GM19467 (cell line): ENCODE results near the gene SMPDL3A.
A peak's percentile ranks its signal among the peaks of the same experiment; 100 is the strongest.
"Not testable (repeated sequence)": the region's sequence is repeated elsewhere in the genome, so short reads cannot be mapped to it uniquely, and the experiment has no call there.

ENCODE experiments used
- ATAC-seq: cut with Tn5 transposase; IDR thresholded peaks from one replicate; pipeline ENCODE4 v1.9.1; 2021; ENCODE audit warnings: mild to moderate bottlenecking, moderate library complexity; ENCODE audit not compliant: unreplicated experiment

SMPDL3A gene

DNA sequence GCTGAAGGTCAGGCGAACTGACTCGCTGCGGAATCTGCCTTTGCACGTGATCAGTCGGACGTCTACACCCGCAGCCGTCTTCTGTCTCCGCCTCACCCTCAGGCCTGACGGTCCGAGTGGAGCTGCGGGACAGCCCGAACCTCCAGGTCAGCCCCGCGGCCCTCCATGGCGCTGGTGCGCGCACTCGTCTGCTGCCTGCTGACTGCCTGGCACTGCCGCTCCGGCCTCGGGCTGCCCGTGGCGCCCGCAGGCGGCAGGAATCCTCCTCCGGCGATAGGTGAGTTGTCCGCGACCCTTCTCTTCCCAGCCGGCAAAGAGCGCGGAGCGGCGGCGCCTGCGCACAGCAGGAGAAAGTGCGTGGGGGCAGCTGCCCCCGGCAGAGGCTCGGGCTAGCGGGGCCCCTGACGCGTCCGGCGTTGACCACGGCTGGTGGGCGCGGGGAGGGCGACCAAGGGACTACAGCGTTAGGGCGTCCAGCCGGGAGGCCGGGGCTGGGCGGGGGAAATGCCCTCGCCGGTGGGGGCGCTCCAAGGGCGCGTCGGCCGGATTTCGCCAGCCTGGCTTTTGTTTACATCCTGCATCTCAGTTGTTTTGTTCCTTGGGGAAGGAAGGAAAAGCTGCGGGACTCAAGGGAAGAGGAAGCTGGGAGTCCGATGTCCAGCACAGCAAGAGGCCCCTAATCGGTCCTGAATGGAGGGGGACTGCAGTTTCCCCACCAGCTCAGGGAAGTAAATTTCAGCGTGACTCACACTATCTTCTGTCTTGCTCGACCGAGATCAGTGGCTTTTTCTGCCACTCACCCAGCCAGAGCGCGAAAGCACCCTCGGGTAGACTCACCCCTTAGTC, at the start of gene SMPDL3A:
Gene SMPDL3A (plus strand): TSS at position 77 of the 846 bp plus-strand sequence. CDS start 89 bp downstream, at position 166.
- peak; percentile 62 for ATAC-seq

- no peak for ATAC-seq
Measured at GRCh38 chr6:122740091-122740490, 49.0 kb upstream of the SMPDL3A start.

DNA sequence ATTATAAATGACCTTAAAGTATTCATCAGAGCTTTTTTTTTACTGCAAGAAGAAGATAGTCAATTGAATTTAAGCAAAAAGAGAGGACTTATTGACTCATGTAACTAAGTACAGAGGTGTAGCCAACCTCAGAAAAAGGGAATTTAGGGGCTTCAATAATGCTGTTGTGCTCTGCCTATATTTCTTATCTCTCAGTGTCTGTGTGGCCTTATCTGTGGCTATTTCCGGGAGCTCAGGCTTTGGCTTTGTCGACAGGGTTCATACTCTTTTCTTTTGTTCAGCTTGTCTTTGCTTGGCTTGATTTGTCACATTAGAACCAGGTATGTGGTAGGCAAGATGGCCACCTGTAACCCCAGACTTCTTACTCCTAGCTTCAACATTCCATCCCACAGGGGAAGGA, 48.1 kb upstream of the SMPDL3A start:
- ATAC-seq, result no peak

GRCh38 chr6:122744247-122744646, 44.8 kb upstream of the SMPDL3A start:
- not testable (repeated sequence) for ATAC-seq

GRCh38 chr6:122744856-122745255, 44.2 kb upstream of the SMPDL3A start:
- ATAC-seq, result not testable (repeated sequence)

DNA sequence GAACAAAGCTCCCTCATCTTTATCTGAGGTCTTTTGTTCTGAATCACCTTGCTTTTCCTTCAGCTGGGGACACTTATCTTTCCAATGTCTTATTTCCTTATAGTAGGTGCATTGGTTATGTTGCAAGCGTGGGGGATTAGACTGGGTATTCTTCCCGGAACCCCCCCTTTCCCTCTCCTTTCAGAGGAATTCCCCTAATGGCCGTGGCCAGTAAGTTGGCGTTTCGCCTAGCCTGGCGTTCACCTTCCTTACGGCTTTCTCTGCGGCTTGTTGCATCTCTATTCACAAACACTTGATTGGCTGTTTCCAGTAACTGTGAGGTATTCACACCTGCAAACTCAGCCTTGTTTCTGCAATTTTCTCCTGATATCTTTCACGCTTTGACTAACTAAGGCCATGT, 42.4 kb upstream of the SMPDL3A start:
- ATAC-seq, result no peak

GRCh38 chr6:122747573-122747972, 41.5 kb upstream of the SMPDL3A start:
- no peak for ATAC-seq

- ATAC-seq, result not testable (repeated sequence)
Measured at GRCh38 chr6:122748945-122749344, 40.1 kb upstream of the SMPDL3A start.

DNA sequence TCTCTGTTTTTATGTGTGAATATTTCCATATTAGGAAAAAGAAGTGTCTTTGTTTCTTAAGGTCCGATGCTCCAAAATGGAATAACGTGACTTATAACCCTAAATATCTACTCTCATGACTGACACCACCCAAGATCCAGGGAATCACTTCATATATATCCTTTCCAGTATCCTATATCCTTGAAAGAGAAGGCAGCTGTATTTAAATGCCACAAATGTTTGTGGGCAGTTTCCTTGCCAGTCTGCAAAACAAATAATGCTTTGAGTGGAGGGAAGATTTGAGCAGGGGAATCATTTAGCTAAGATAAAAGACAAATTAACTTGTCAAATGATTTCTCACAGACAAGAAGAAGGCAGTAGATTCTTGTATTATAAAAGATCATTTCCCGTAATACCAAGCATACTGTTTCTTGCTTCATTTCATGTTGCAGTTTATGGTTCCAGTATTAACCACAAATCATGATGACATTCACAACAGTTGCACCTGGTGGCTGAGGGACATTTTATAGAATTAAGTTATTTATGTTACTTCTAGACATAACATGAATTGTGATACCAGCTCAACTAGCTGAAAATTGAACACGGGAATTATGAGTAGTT, 39.5 kb upstream of the SMPDL3A start:
- no peak for ATAC-seq

GRCh38 chr6:122751326-122751725, 37.7 kb upstream of the SMPDL3A start:
- ATAC-seq, result peak; percentile 90

- no peak for ATAC-seq
Measured at GRCh38 chr6:122752459-122752858, 36.6 kb upstream of the SMPDL3A start.

- ATAC-seq, result no peak
Measured at GRCh38 chr6:122753000-122753687, 35.9 kb upstream of the SMPDL3A start.

DNA sequence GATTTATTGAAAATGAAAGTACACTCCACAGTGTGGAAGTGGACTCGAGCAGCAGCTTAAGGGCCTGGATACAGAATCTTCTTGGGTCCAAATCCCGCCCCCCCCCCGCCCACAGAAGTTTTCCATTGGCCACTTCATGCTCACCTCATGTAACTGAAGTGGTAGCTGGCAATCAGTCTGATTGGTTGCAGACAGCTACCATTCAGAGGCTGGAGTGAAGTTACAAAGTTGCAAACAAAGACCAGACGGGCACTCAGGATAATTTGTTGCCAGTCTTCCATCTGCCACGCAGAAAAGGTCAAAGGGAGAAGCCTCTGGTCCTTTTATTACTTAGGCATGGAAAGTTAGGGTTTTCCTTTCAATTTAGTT, 35.4 kb upstream of the SMPDL3A start:
- no peak for ATAC-seq

GRCh38 chr6:122754191-122754731, 34.8 kb upstream of the SMPDL3A start:
- no peak for ATAC-seq

GRCh38 chr6:122755901-122756300, 33.2 kb upstream of the SMPDL3A start:
- ATAC-seq, result no peak

GRCh38 chr6:122758927-122759334, 30.1 kb upstream of the SMPDL3A start:
- ATAC-seq, result peak; percentile 93

DNA sequence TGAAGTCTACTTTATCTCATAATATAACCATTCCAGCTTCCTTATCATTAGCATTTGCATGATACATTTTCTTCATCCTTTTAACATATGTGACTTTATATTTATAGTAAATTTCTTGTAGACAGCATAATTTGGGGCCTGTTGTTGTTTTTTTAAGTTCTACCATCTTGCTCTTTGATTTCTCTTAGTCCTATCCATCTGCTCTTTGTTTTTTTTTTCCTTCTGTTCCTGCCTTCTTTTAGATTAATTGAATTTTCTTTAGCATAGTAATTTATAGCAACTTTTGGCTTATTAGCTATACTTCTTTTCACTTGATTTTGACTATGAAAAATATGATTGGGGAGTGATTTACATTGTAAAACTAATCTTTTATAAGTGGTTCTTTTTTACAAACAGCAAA, 28.7 kb upstream of the SMPDL3A start:
- ATAC-seq, result no peak

GRCh38 chr6:122766256-122766655, 22.8 kb upstream of the SMPDL3A start:
- no peak for ATAC-seq

DNA sequence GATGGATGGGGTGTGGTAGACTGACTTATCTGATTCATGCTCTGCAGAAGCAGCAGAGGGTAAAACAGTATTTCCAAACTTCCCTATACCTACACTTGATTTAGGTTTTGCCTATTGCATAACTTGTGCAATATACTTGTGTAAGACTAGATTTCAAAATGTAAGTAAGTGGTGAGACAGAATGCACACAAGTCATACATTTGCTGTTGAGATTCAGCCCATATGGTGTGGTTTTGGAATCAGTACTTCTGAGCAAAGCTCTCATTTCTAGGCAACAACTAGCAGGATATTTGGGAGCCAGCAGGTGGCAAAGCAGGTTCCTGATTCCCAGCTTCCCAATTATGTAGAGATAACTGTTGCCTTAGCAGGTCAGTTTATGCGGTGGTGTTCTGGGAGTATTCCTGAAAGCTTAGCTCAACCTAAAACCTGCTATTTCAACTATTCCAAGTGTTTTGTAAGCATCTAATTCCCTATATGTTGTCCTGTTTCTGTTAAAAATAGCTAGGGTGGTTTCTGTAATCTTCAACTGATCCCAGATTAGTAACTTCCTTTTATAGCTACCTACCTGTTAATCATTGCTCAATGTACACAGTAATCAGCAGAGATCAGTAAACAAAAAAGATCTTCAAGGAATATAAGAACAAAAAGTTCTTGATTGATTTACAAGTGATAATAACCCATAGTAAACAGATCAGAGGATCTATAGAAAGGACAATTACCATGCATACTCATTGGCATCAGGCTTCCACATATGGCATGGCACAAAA, 18.0 kb upstream of the SMPDL3A start:
- no peak for ATAC-seq

DNA sequence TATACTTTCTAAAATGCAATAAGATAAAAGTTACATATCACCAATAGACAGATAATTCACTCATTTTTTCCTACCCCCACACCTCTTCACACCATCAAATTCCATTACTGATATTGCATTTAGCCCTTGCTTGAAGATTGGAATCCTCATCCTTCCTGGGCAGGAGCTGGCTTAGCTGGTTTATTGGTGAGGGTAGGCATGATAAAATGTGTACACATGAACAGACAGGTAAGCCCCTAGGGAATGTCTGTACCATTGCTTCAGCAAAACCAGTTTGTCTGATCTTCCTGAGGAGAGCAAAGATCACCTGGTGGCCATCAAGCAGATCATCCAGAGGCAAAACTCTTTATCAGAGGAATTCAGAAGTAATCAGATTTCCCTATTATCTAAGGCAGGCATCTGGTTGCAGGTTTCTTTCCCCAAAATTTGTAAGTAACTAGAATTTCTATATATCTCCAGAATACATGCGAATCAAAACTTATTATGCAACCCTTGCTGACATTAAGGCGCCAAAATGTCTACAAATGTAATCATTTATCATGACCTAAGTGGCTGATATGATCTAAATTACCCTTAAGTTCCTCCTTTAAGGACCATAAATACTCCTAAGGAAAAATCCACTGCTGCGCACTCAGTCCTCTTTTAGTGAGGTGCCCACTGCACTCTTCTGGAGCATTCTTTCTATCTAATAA, 16.2 kb upstream of the SMPDL3A start:
- no peak for ATAC-seq
